ENCODE data around the gene SPEN.
A peak's percentile ranks its signal among the peaks of the same experiment; 100 is the strongest.

GRCh38 chr1:15885701-15886610, 38.4 kb downstream of the SPEN start:
- peak; percentile 66; the same call in 1 of the 2 replicates for TF ChIP-seq POLR2AphosphoS5 (IDR thresholded peaks at IDR 0.05; ENCODE audit: low read length)
- TF ChIP-seq CTCF (IDR thresholded peaks at IDR 0.05 in 2 of 3, conservative IDR thresholded peaks at IDR 0.05 in 1 of 3; ENCODE audit: control insufficient read depth in 2 of 3, extremely low read depth in 1 of 3, insufficient read depth in 1 of 3, low read depth in 3 of 3, low read length in 3 of 3): no peak
- TF ChIP-seq CHD1 (IDR thresholded peaks at IDR 0.05; ENCODE audit: low read depth, low read length): no peak
- no peak for TF ChIP-seq NFXL1 (IDR thresholded peaks at IDR 0.05; ENCODE audit: borderline replicate concordance)
- TF ChIP-seq ATF7 (IDR thresholded peaks at IDR 0.05; ENCODE audit: low read depth): no peak
- TF ChIP-seq HSF1 (IDR thresholded peaks at IDR 0.05; ENCODE audit: low read depth, low read length): no peak
- no peak for TF ChIP-seq EZH2 (IDR thresholded peaks at IDR 0.05; ENCODE audit: borderline replicate concordance, control insufficient read depth, low read depth, low read length)
- TF ChIP-seq TCF12 (IDR thresholded peaks at IDR 0.05; ENCODE audit: low read depth, low read length): no peak
